GM23338 (cell line): ENCODE results near the gene NOTCH3.

Experiments used
- CTCF ChIP-seq, 2 experiments: fragments of 200-600 bp in 1 of 2; sonication (generic) in 1 of 2; conservative IDR thresholded peaks; 2 replicates each; pipeline versions ENCODE4 v1.5.1 to v1.6.1; 2016 to 2017; ENCODE audit warnings: antibody characterized with exemption in 2 of 2, low read depth in 2 of 2, mild to moderate bottlenecking in 2 of 2, moderate library complexity in 1 of 2
- EZH2 ChIP-seq: fragments of 200-600 bp; sonication (generic); IDR thresholded peaks from one replicate; pipeline ENCODE4 v1.8.0; 2017; ENCODE audit warnings: antibody characterized with exemption, mild to moderate bottlenecking, low read depth; ENCODE audit not compliant: unreplicated experiment
- EZH2phosphoT487 ChIP-seq: fragments of 200-600 bp; sonication (generic); IDR thresholded peaks from one replicate; pipeline ENCODE4 v1.8.1; 2018; ENCODE audit warnings: antibody characterized with exemption; ENCODE audit not compliant: unreplicated experiment
- POLR2AphosphoS5 ChIP-seq: IDR thresholded peaks from 2 replicates; pipeline ENCODE4 v1.6.1; 2016; ENCODE audit warnings: antibody characterized with exemption, low read depth
- REST ChIP-seq: IDR thresholded peaks from one replicate; pipeline ENCODE4 v1.6.1; 2018; ENCODE audit warnings: antibody characterized with exemption; ENCODE audit not compliant: unreplicated experiment

- TF ChIP-seq EZH2phosphoT487: no peak
- TF ChIP-seq POLR2AphosphoS5: no peak
- no peak for TF ChIP-seq EZH2
- no peak for TF ChIP-seq REST
- TF ChIP-seq CTCF (conservative IDR thresholded peaks at IDR 0.05; ENCODE audit: low read depth in 2 of 2): no peak
These were observed 17.7 kb upstream of the NOTCH3 start for GRCh38 chr19:15218501-15218900.
